GM19099 (cell line): ENCODE measurements around the gene MMD.

Source experiments
- POLR2A ChIP-seq: IDR thresholded peaks from 3 replicates; pipeline ENCODE4 v1.6.1; 2011; ENCODE audit warnings: low read depth; ENCODE audit not compliant: insufficient read length; ENCODE audit errors: extremely low read depth

Gene MMD

DNA sequence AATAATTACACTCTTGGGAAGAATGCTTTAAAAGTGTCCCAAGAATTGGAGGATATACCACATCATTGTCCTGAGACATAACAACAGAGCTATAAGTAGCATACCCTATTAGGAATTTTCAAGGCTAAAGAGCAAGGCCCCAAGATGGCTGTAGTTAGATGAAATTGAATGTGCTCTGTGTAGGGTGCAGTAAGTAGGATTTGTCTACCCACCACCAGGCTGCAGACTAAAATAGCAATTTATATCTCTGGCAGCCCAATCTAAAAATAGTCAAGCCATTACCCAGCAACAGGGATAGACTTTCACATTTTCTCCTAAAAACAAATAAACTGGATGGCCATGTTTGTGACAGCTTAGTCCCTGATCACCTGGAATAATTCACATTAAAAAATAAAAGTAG, 5.6 kb downstream of the MMD start:
- no peak for TF ChIP-seq POLR2A

DNA sequence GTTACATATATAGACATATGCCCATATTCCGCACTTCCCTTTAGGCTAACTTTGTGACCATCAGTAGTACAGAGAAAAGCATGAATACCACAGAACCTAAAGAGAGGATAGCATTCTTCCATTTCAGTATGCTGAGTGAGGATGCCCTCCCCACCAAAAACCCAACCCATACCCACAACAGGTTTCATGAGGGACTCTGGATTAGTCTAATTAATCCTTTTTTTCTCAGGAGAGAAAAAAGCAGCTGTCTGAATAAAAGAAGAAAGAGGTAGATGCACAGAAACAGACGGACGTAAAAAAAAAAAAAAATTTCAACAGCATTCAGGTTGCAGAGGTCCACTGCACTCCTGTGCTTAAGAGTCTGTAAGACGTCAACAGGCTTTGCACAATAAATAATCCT, 6.7 kb downstream of the MMD start:
- no peak for TF ChIP-seq POLR2A

DNA sequence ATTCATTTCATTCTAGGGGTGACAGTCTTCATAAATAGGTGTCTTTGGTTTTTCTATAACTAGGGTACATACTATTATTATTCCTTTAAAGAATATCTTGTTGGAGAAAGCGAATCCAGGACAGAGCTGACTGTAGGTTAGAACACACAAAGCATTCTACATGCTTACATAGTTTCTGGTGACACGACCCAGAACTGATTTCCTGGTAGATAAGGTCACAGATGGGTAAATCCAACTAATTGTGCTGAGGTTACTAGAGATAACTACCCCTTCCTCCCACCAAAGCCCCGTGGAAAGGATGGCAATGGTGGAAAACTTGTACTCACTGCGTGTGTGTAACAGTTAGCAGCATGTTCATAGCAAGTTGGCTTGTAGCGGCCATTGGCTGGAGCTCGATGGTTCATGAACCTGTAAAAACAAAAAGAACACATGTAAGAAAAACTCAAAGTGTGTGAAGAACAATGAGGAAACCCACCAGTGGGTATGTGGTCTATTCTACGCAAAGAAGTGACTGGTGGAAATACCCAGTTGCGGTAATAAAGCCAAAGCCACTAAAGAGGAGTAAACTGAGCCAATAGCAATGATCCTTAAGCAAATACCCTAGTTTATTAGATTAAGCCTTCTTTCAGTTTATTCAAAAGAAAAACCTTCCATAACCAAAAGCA, 7.7 kb downstream of the MMD start:
- TF ChIP-seq POLR2A = no peak

DNA sequence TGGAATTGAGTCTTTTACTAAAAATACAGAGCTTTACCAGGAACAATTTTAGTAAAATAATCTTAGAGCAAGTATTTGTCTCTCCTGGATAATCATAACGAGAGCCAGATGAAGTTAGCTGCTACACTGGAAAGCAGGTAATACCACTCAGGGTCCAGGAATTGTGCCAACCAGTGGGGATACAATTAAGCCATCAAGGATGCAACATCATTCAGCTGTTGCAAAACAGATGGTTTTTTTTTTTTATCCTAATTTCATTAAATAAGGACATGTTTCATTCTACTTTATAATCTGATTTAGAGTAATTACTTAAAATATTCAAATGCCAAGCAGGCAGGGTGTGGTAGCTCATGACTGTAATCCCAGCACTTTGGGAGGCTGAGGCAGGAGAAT, 10.2 kb downstream of the MMD start:
- no peak for TF ChIP-seq POLR2A

DNA sequence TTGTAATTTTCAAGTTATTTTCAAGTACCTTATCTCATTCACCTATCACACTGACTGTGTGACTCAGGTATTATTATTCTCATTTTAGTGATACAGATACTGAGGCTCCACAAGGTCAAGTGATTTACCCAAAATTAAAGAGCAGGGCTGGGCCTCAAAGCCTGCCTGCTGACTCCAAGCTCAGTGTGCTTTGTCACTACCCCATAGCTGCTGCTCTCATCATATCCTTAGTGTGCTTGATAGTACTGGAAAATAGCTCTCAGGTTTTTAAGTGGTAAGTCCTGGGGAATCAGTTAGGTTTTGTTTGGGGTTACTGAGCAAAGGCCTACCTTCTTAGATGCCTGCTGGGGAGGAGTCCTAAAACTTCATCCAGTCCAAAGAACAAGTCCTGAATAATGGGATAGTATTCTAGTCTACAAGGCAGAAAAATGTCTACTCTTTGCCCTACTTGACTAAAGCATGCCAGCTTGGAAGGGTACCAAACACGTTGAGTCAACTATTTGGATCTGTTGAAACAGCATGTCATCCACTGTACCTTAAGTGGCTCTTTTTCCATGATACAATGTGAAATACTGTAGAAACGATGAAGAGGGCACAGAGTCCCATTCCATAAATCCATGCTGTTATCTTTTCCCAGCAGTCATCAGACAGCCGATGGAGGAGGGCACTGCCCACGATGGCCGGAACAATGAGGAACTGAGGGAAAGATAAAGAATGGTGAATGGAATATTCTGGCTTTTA, 10.7 kb downstream of the MMD start:
- TF ChIP-seq POLR2A = no peak

DNA sequence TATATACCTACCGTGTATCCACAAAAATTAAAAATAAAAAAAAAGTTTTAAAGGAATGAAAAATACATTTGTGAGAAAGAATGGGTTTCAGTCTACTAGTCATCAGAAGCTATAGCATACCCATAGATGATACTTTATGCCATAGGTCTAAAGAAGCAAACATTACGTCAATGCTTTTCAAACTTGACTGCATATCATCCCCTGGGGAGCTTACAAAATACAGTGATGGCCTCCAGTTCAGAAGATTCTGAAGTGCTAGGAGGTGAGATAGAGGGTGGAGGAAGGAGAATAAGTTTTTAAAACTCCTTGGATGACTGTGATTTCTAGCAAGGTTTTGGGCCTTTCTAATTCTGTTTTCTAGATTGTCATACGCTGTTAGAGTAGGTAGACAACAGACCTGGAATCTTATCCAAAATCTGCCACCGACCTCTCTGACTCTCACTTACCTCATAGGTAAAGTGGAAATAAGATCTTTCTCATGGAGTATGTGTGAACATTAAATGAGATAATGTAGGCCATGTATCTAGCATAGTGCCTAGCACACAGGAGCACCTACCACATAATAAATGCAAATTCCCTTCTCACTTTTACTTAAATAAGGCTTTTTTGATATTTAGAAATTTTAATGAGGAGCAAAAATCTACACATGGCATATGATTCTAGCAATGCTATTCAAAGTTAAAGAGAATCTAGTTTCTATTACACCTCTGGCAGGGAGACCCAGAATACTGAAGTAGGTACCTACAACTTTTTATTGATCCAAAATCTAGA, 12.4 kb downstream of the MMD start:
- no peak for TF ChIP-seq POLR2A

DNA sequence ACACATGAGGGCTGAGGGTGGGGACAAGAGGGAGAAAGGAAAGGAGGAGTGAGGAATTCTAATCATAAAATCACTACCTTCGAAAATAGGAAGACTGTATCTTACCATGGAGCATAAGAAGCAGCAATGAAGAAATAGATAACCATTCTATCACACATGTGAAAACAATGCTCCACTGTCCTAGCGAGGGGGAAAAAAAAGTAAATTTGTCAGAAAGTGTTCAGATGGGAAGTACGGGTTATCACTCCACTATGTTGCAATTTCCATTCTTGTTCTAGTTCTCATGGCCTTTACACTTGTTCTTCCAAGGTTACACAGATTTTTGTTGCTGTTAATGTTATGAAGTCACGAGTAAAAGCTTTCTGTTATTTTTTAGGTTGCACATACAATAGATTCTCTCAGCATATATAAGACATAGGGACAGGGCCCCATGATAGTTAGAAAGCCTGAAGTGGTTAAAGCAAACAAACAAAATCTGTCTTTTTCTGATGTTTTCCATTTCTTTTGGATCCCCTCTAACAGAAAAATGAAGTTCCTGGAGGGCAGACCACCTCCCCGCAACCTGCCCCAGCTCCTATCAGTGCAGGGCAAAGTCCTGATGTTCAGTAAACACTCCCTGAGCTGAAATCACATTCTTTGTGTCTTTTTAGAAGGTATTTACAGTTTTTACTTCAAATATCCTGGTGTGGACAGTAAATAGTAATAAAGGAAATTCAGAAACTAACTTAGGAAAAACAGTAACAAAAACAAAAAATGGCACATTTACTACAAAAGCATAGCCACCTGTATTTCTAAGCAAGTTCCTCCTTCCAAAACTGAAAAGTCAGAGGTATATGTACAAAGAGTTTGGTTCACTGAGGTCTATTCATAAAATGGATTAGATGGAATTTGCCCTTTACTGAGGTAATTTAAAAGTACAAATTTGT, 13.7 kb downstream of the MMD start:
- no peak for TF ChIP-seq POLR2A

DNA sequence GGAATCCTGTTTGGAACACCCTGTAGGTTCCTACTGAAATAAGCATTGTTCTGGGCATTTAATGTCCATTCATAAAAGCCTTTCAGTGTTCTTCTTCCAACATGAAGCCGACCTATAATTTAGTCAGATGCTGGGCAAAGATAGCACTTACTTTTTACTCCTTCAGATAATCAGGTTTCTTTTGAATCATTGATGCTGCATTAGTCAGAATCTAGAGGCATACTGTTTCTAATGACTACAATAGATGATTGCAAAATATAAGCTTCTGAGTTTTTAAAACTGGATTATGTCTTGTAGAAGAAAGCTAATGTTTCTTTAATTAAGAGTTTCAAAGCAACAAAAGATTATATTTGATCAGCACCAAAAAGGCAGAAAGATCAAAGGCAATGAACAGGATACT, 16.0 kb downstream of the MMD start:
- no peak for TF ChIP-seq POLR2A

DNA sequence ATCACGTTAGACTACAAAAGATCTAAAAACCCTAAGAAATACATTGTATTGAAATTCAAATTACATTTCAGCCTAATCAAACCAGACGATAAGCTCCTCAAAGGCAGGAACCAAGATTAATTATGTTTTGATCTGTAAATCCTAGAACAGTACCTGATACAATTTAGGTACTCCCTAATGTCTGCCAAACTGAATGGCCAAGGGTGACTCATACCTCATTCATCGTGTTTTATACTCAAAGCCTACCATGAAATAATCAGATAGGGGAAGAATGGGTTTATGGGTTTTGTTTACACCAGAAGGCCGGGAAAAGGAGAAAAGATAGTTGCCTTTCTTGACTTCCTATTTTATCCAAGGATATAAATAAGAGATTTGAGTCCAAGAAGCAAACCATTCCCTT, 19.3 kb downstream of the MMD start:
- TF ChIP-seq POLR2A = no peak

DNA sequence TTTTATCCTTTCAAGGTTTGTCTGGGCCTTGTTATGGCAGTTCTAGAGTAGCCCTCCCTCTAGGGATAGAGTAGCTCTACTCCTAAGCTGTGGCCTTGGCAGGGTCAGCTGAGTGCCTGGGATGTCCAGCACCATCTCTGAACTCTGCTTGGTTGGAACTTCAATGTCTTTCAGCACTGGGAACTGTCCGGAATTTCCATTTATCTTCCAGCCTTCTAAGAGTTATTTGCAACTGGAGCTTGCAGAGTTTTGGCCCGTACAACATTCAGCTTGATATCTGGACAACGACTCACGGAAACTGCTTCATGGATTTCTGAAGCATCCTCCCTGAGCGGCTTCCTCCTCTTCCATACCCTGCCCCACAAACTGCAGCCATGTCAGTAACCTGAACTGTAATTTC, 22.9 kb downstream of the MMD start:
- TF ChIP-seq POLR2A = no peak

DNA sequence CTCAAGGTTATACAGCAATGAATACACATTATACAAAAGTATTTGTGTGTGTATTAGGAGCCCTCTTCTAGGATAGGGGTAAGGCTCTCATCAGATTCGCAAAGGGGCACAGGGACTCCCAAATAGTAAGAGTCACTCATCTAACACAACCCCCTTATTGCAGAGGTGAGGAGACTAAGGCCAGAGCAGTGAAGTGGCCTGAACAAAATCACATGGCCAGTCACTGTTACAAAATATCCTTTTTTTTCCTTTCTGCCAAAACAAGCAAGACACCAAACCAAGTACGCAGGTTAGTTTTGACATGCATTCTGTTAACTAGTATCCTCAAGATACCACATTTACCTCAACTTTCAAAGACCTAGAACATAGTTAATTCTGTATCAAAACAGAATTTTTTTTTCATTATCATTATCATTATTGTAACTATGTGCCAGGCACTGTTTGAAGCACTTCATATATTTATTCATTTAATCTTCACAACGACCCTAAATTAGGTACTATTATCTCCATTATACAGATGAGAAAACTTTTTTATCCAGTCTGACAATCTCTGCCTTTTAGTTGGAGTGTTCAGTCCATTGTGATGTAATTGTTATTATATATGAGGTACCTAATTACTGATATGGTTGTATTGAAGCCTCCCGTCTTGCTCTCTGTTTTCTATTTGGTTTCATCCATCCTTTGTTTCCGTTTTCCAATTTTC, 25.7 kb downstream of the MMD start:
- TF ChIP-seq POLR2A = no peak

DNA sequence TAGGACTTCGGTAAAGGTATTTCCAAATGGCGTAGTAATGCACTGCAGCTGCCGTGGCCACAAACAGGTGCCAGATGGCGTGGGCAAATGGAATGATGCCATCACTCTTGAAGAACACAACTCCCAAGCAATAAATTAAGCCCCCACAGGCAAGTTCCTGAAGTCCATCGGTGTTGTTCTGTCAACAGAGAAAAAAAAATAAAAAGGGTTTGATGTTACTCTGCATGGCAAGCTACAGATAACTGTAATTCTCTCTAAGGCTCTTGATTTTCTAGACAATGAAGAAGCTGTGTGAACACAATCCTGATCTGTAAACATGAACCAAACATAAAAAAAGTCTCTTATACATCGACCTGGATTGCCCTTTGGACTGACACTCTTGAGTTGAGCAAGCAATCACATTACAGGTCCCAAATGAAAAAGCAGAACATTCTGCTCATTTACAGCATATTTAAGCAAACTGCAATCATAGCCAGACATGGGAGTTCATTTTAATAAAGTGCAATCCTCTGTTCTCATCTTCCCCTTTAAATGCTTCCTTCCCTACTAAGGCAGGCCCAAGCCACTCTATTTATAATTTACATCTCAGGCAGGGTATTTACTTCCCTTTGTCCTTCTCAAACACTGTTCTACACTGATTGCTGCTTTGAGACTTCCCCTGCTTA, 27.1 kb downstream of the MMD start:
- TF ChIP-seq POLR2A = no peak

DNA sequence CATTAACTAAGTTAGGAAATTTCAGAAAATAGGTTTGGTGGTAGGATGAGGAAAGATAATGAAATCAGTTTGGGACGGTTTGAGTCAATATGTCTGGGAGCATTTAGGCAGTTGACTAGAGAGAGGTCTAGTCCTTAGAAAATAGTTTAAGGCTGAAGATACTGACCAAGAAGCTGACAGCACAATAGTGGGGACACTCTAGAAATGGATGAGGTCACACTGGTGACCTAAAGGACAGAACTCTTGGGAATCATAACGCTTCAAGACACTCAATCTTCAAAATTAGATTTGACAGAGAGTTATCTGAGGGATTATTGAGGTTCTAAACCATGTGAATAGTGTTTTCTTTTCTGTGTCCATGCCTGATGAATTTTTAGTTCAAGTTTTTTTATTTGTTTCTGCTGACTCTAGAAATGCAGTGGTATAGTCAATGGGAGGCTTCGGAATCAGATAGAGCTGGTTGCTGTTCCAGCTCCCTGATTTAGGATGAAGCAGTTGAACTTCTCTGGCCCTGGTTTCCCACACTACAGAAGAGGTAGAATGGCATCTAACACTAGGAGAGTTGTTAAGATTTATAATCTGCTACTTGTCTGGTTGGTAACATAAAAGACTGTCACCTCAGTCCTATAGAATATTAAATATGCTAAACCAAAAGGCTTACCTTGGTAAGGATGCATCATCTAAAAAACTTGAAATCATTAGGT, 29.7 kb downstream of the MMD start:
- TF ChIP-seq POLR2A = peak; percentile 12
